ENCODE results near the gene SH2B2.
"Not testable (repeated sequence)": the region's sequence is repeated elsewhere in the genome, so short reads cannot be mapped to it uniquely, and the experiment has no call there.

SH2B2 gene

DNA sequence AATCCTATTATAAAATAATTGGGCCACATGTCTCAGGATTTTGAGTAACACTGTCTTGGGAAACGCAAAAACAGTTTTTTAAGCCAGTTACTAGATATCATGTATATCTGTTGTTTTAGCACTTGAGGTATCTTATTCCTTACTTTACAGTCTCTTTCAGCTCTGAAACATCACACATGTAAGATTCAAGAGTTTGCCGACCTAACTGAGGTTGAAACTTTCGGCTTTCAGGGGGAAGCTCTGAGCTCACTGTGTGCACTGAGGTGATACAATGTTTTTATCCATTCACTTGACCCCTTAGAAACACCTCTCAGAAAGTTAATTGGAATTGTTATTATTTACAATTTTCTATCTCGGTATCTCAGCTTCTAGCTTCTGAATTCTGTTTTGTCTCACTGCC is 50.8 kb downstream of the SH2B2 start:
- DNase-seq, result not testable (repeated sequence)

DNA sequence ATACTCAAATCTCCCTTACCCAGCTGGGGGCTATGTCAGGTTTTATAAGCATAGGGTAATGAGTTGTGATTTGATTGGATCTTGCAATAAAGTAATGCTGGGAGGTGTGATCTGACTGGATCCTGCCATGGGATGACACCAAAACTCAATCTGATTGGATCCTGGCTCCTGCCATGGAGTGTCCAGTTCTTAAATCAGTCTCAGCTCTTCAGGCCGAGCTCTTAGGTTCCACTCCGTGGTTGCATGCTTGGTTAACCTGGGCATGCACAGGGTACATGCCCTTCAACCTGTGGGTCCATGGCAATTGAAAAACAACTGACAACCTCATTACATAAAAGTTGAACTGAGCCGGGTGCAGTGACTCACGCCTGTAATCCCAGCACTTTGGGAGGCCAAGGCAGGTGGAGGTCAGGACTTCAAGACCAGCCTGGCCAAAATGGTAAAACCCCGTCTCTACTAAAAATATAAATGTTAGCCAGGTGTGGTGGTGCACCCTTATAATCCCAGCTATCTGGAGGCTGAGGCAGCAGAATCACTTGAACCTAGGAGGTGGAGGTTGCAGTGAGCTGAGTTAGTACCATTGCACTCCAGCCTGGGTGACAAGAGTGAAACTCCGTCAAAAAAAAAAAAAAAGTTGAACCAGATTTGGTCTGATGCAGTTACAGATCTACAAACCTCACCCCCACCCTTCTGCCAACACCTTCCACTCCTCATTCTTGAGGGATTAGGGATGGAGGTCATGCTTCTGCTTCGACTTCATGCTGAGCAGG is 54.1 kb downstream of the SH2B2 start:
- DNase-seq, result not testable (repeated sequence)

DNA sequence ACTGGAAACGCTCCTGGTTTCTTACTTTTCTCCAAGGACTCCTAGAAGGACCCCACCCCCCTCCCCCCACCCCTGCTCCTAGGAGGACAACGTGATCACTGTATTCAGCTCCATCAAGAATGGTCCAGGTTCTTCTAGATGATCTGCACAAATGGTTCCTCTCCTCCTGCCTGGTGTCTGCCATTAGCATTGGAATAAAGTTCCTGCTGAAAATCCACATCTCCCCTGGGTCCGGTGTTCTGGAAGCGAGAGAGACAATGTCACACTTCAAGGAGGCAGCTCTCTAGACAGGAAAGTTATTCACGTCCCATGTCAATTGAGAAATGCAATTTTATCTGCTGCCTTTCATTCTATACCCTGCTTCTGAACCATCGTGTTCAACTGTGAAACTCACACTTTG is 60.3 kb downstream of the SH2B2 start:
- DNase-seq, result not testable (repeated sequence)

DNA sequence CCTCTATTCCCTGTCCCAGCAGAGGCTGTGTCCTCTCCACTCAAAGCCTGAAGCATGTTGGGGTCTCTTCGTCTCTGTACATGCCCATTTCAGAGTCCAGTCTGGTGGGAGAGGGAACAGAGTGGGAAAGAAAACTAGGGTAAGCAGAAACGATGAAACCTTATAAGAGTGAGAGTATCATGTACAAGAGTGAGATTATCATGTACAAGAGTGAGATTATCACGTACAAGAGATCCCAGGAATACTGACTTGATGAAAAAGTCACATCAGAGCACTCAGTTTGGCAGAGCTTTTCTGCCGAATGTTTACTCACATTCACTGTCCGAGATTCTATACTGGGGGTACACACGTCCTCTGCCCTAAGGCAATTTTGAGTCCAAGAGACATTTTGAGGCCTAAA is 69.7 kb downstream of the SH2B2 start, which contains the start of gene SPDYE6:
SPDYE6 (minus strand) TSS at position 101 of the 400 bp plus-strand sequence. CDS start 421 bp downstream, outside the sequence.
- DNase-seq, result not testable (repeated sequence)

- DNase-seq, result peak; percentile 93
These were observed 77.1 kb downstream of the SH2B2 start for GRCh38 chr7:102363549-102364393.

DNA sequence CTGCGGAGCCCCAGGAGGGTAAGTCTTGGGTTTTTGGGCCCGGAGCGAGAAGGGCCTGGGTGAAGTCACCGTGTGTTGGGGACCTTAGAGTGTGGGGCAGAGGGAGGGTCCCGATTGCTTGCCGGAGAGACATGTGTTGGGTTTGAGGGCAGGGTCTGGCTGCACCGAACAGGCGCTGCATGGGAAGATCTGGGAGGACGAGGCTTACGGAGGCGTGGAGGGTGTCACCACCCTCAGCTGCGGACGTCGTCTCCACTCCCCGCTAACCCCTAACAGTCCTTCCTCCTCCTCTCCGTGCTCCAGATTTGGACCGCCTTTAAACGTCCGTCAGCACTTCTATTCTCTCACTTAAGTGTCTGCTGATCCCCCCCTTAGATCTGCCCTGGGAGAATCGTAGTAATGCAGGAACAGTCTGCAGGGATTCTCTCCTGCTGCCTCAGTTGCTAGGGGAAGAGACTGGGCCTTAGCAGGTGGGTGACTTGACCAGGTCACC is 77.8 kb downstream of the SH2B2 start:
- not testable (repeated sequence) for DNase-seq

DNA sequence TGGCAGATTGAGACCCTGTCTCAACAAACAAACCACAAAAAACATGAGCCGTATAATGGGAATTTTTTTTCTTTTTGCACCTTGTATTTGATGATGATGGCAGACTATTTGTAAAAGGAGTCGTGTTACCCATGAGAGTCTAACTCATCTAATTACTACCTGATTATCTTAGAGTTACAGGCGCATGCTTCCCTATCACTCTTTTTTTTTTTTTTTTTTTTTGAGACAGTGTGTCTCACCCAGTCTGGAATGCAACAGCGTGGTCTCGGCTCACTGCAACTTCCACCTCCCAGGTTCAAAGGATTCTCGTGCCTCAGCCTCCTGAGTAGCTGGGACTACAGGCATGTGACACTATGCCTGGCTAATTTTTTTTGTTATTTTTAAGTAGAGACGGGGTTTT is 78.7 kb downstream of the SH2B2 start:
- not testable (repeated sequence) for DNase-seq

GRCh38 chr7:102370038-102370437 is 83.4 kb downstream of the SH2B2 start:
- DNase-seq, result not testable (repeated sequence)

All from CD4-positive, alpha-beta T cell treated with Interleukin-17A for 4 hours (primary cell).